ENCODE results near the gene RAPGEF3.

- TF ChIP-seq POLR2A (IDR thresholded peaks at IDR 0.05; ENCODE audit: extremely low read depth, insufficient read length) (no peak), MYC (IDR thresholded peaks at IDR 0.05; ENCODE audit: low read depth, low read length) (no peak)
- TF ChIP-seq, protein P1, sequence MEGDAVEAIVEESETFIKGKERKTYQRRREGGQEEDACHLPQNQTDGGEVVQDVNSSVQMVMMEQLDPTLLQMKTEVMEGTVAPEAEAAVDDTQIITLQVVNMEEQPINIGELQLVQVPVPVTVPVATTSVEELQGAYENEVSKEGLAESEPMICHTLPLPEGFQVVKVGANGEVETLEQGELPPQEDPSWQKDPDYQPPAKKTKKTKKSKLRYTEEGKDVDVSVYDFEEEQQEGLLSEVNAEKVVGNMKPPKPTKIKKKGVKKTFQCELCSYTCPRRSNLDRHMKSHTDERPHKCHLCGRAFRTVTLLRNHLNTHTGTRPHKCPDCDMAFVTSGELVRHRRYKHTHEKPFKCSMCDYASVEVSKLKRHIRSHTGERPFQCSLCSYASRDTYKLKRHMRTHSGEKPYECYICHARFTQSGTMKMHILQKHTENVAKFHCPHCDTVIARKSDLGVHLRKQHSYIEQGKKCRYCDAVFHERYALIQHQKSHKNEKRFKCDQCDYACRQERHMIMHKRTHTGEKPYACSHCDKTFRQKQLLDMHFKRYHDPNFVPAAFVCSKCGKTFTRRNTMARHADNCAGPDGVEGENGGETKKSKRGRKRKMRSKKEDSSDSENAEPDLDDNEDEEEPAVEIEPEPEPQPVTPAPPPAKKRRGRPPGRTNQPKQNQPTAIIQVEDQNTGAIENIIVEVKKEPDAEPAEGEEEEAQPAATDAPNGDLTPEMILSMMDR (IDR thresholded peaks at IDR 0.05; ENCODE audit: low read depth, low read length) = no peak
Observed at GRCh38 chr12:47739979-47740378, 18.7 kb downstream of the RAPGEF3 start.
